Neural progenitor cell (in vitro differentiated cells): Measurements from ENCODE around the gene SEC16A. TPM values are rescaled to one million over a fixed set of nuclear protein-coding genes. Genes with fewer than 3 reads are reported as not detected.

Source experiments
- DNase-seq: peaks from one replicate; pipeline ENCODE4 v3.0.0-alpha.2; 2016; ENCODE audit warnings: low spot score
- H2AFZ ChIP-seq: fragments of 200-600 bp; sonication (generic); replicated peaks from 2 replicates; pipeline ENCODE4 v1.6.1; 2016; ENCODE audit warnings: antibody characterized with exemption
- H3F3A ChIP-seq: fragments of 200-600 bp; sonication (generic); 2 replicates; pipeline ENCODE4 v1.6.1; 2016; ENCODE audit warnings: antibody characterized with exemption, low read depth
- H3K27ac ChIP-seq: fragments of 200-600 bp; sonication (generic); 2 replicates; pipeline ENCODE4 v1.5.1; 2016; ENCODE audit warnings: mild to moderate bottlenecking
- H3K27me3 ChIP-seq: fragments of 200-600 bp; sonication (generic); 2 replicates; pipeline ENCODE4 v1.6.1; 2016; ENCODE audit warnings: mild to moderate bottlenecking, moderate library complexity
- H3K36me3 ChIP-seq: fragments of 200-600 bp; sonication (generic); 2 replicates; pipeline ENCODE4 v1.5.1; 2016
- H3K4me1 ChIP-seq: fragments of 200-600 bp; sonication (generic); 2 replicates; pipeline ENCODE4 v1.6.1; 2016; ENCODE audit warnings: mixed run types
- H3K4me2 ChIP-seq: fragments of 200-600 bp; sonication (generic); 2 replicates; pipeline ENCODE4 v1.6.1; 2016
- H3K4me3 ChIP-seq: fragments of 200-600 bp; sonication (generic); 2 replicates; pipeline ENCODE4 v1.5.1; 2016
- H3K79me2 ChIP-seq: fragments of 200-600 bp; sonication (generic); 2 replicates; pipeline ENCODE4 v1.6.1; 2016; ENCODE audit warnings: low read depth
- H3K9ac ChIP-seq: fragments of 200-600 bp; sonication (generic); 2 replicates; pipeline ENCODE4 v1.6.1; 2016
- H3K9me3 ChIP-seq: fragments of 200-600 bp; sonication (generic); 2 replicates; pipeline ENCODE4 v1.5.1; 2016; ENCODE audit warnings: low read depth
- H4K20me1 ChIP-seq: fragments of 200-600 bp; sonication (generic); 2 replicates; pipeline ENCODE4 v1.6.1; 2016; ENCODE audit warnings: low read depth
- H3K27ac Mint-ChIP-seq: 3 replicates; pipeline ENCODE4 v1.8.0; 2021; ENCODE audit warnings: mixed read lengths
- H3K27me3 Mint-ChIP-seq: 2 replicates; pipeline ENCODE4 v1.8.0; 2022; ENCODE audit warnings: low read depth, mild to moderate bottlenecking, inconsistent platforms, moderate library complexity, mixed read lengths; ENCODE audit not compliant: insufficient read depth
- H3K36me3 Mint-ChIP-seq: 3 replicates; pipeline ENCODE4 v1.8.0; 2021; ENCODE audit warnings: mixed read lengths
- H3K4me1 Mint-ChIP-seq: 3 replicates; pipeline ENCODE4 v1.8.0; 2021; ENCODE audit warnings: mixed read lengths
- H3K4me3 Mint-ChIP-seq: 3 replicates; pipeline ENCODE4 v1.8.0; 2021; ENCODE audit warnings: mild to moderate bottlenecking, moderate library complexity, mixed read lengths
- H3K9me3 Mint-ChIP-seq: 3 replicates; pipeline ENCODE4 v1.8.0; 2020; ENCODE audit warnings: mixed read lengths
- CTCF ChIP-seq: fragments of 200-600 bp; sonication (generic); IDR thresholded peaks from 2 replicates; pipeline ENCODE4 v1.5.1; 2017; ENCODE audit warnings: antibody characterized with exemption, mild to moderate bottlenecking
- EZH2 ChIP-seq: fragments of 200-600 bp; sonication (generic); IDR thresholded peaks from 2 replicates; pipeline ENCODE4 v1.6.1; 2017; ENCODE audit warnings: antibody characterized with exemption, mild to moderate bottlenecking, moderate library complexity
- EZH2phosphoT487 ChIP-seq: fragments of 200-600 bp; sonication (generic); IDR thresholded peaks from 2 replicates; pipeline ENCODE4 v1.6.1; 2017; ENCODE audit warnings: antibody characterized with exemption
- total RNA-seq: library from RNA; depleted of rRNA; stranded (reverse); fragments of >200 nt; gene quantifications from 2 replicates; pipeline ENCODE4 v1.2.3, GENCODE V29; 2015; ENCODE audit warnings: low replicate concordance

The SEC16A gene
- total RNA-seq, 1 donor from 2014 or later, result 16.8 TPM

GRCh38 chr9:136396219-136396515 is 86.7 kb downstream of the SEC16A start:
- H3K27me3 ChIP-seq, result no peaks in the 10 kb centered on the region
- H3F3A ChIP-seq, result peaks cover 9% of the 10 kb centered on the region
- H2AFZ ChIP-seq, result no peak overlapping the region
- H3K4me2 ChIP-seq, result no peak overlapping the region
- TF ChIP-seq CTCF (no peak), EZH2phosphoT487 (no peak), EZH2 (no peak)
- Mint-ChIP-seq H3K9me3 (no peaks in the 10 kb centered on the region), H3K36me3 (peaks cover 11% of the 10 kb centered on the region), H3K4me1 (peaks cover 12% of the 10 kb centered on the region), H3K4me3 (peak overlapping the region; percentile 43), H3K27ac (no peak overlapping the region), H3K27me3 (peaks cover 1% of the 10 kb centered on the region)
- H4K20me1 ChIP-seq, result peaks cover 20% of the 10 kb centered on the region
- H3K27ac ChIP-seq, result no peak overlapping the region
- H3K79me2 ChIP-seq, result peaks cover 24% of the 10 kb centered on the region
- no peak for DNase-seq
- no peaks in the 10 kb centered on the region for H3K36me3 ChIP-seq
- H3K4me3 ChIP-seq, result no peak overlapping the region
- H3K9me3 ChIP-seq, result no peaks in the 10 kb centered on the region
- H3K4me1 ChIP-seq, result no peaks in the 10 kb centered on the region
- no peak overlapping the region for H3K9ac ChIP-seq

GRCh38 chr9:136395345-136396218 is 87.3 kb downstream of the SEC16A start:
- Histone ChIP-seq H3K79me2 (peaks cover 24% of the 10 kb centered on the region), H3F3A (peaks cover 5% of the 10 kb centered on the region), H4K20me1 (peaks cover 20% of the 10 kb centered on the region), H3K27ac (no peak overlapping the region), H3K9me3 (no peaks in the 10 kb centered on the region), H3K27me3 (no peaks in the 10 kb centered on the region), H3K4me2 (no peak overlapping the region), H3K9ac (no peak overlapping the region), H3K36me3 (no peaks in the 10 kb centered on the region), H3K4me1 (no peaks in the 10 kb centered on the region), H2AFZ (no peak overlapping the region), H3K4me3 (no peak overlapping the region)
- DNase-seq, result no peak
- Mint-ChIP-seq H3K4me3 (peak overlapping the region; percentile 43), H3K36me3 (peaks cover 11% of the 10 kb centered on the region), H3K27ac (no peak overlapping the region), H3K9me3 (no peaks in the 10 kb centered on the region), H3K4me1 (peaks cover 12% of the 10 kb centered on the region), H3K27me3 (no peaks in the 10 kb centered on the region)
- TF ChIP-seq CTCF, result no peak
- TF ChIP-seq EZH2phosphoT487, result no peak
- no peak for TF ChIP-seq EZH2

GRCh38 chr9:136395020-136395340 is 87.9 kb downstream of the SEC16A start:
- peaks cover 11% of the 10 kb centered on the region for H3K36me3 Mint-ChIP-seq
- Histone ChIP-seq H3K4me2 (no peak overlapping the region), H3K4me1 (no peaks in the 10 kb centered on the region), H3K27me3 (no peaks in the 10 kb centered on the region), H3K27ac (no peak overlapping the region), H3K4me3 (no peak overlapping the region), H3F3A (no peaks in the 10 kb centered on the region), H2AFZ (no peak overlapping the region), H3K9me3 (no peaks in the 10 kb centered on the region), H3K9ac (no peak overlapping the region), H4K20me1 (peaks cover 20% of the 10 kb centered on the region), H3K79me2 (peaks cover 24% of the 10 kb centered on the region), H3K36me3 (no peaks in the 10 kb centered on the region)
- H3K27ac Mint-ChIP-seq, result no peak overlapping the region
- peaks cover 12% of the 10 kb centered on the region for H3K4me1 Mint-ChIP-seq
- H3K27me3 Mint-ChIP-seq, result no peaks in the 10 kb centered on the region
- no peaks in the 10 kb centered on the region for H3K9me3 Mint-ChIP-seq
- no peak overlapping the region for H3K4me3 Mint-ChIP-seq
- TF ChIP-seq CTCF (no peak), EZH2 (no peak), EZH2phosphoT487 (no peak)
- DNase-seq, result no peak
